IMR-90 (cell line): ENCODE results near the gene SEC23A.
"Not testable (repeated sequence)": the region's sequence is repeated elsewhere in the genome, so short reads cannot be mapped to it uniquely, and the experiment has no call there.

ENCODE experiments used
- CTCF ChIP-seq: conservative IDR thresholded peaks from 2 replicates; pipeline ENCODE4 v1.5.1; 2012; ENCODE audit warnings: mild to moderate bottlenecking, low read depth, low read length, improper control_type of control experiment
- ELK1 ChIP-seq: fragments of 150-350 bp; IDR thresholded peaks from 2 replicates; pipeline ENCODE4 v1.6.1; 2016; ENCODE audit warnings: low read depth, mild to moderate bottlenecking, low read length, moderate library complexity, borderline replicate concordance
- POLR2A ChIP-seq: IDR thresholded peaks from 2 replicates; pipeline ENCODE4 v1.6.1; 2012; ENCODE audit warnings: mild to moderate bottlenecking, low read depth, low read length
- RAD21 ChIP-seq: IDR thresholded peaks from 2 replicates; pipeline ENCODE4 v1.6.1; 2012; ENCODE audit warnings: low read length, improper control_type of control experiment
- RCOR1 ChIP-seq: IDR thresholded peaks from 2 replicates; pipeline ENCODE4 v1.6.1; 2012; ENCODE audit warnings: mild to moderate bottlenecking, low read length, improper control_type of control experiment; ENCODE audit not compliant: insufficient replicate concordance
- USF2 ChIP-seq: fragments of 150-350 bp; IDR thresholded peaks from 2 replicates; pipeline ENCODE4 v1.6.1; 2017; ENCODE audit warnings: mild to moderate bottlenecking, antibody characterized with exemption, low read length, low read depth

GRCh38 chr14:39045889-39046288 lies 57.1 kb downstream of the SEC23A start:
- TF ChIP-seq POLR2A, CTCF, USF2, ELK1, RCOR1, RAD21: not testable (repeated sequence)
